Mesenchymal stem cell (in vitro differentiated cells and primary cell): ENCODE data around the gene CDH23.

Source experiments
- DNase-seq: peaks from one replicate; pipeline ENCODE4 v3.0.0-alpha.2; 2013
- H2AFZ ChIP-seq: one replicate; pipeline ENCODE4 v1.6.1; 2013; ENCODE audit warnings: low read depth, mild to moderate bottlenecking, control low read depth, inconsistent platforms, low read length, moderate library complexity
- H2AK5ac ChIP-seq: 2 replicates; pipeline ENCODE4 v1.6.1; 2013; ENCODE audit warnings: low read length, moderate library complexity, mild to moderate bottlenecking, inconsistent platforms; ENCODE audit not compliant: severe bottlenecking
- H2BK120ac ChIP-seq: one replicate; pipeline ENCODE4 v1.6.1; 2013; ENCODE audit warnings: low read depth, mild to moderate bottlenecking, inconsistent platforms, low read length, moderate library complexity
- H2BK12ac ChIP-seq, 2 experiments: one replicate each; pipeline ENCODE4 v1.6.1; 2013; ENCODE audit warnings: inconsistent platforms in 2 of 2, low read length in 2 of 2, mild to moderate bottlenecking in 2 of 2, moderate library complexity in 2 of 2, control low read depth in 1 of 2
- H2BK15ac ChIP-seq: one replicate; pipeline ENCODE4 v1.6.1; 2013; ENCODE audit warnings: mild to moderate bottlenecking, low read depth, inconsistent platforms; ENCODE audit not compliant: poor library complexity, severe bottlenecking
- H2BK5ac ChIP-seq: 2 replicates; pipeline ENCODE4 v1.6.1; 2013; ENCODE audit warnings: low read depth, mild to moderate bottlenecking, low read length, control low read depth, inconsistent platforms; ENCODE audit not compliant: poor library complexity, severe bottlenecking
- H3K14ac ChIP-seq, 2 experiments: one replicate each; pipeline ENCODE4 v1.6.1; 2013; ENCODE audit warnings: inconsistent platforms in 2 of 2, low read length in 2 of 2, control low read depth in 1 of 2, mild to moderate bottlenecking in 1 of 2, moderate library complexity in 1 of 2
- H3K18ac ChIP-seq, 2 experiments: one replicate each; pipeline ENCODE4 v1.6.1; 2013; ENCODE audit warnings: inconsistent platforms in 2 of 2, low read length in 2 of 2, control low read depth in 1 of 2, low read depth in 1 of 2, mild to moderate bottlenecking in 1 of 2
- H3K23ac ChIP-seq, 2 experiments: one replicate each; pipeline ENCODE4 v1.6.1; 2013; ENCODE audit warnings: inconsistent platforms in 2 of 2, low read length in 2 of 2, mild to moderate bottlenecking in 2 of 2, moderate library complexity in 2 of 2, control low read depth in 1 of 2
- H3K27ac ChIP-seq: 2 replicates; pipeline ENCODE4 v1.5.1; 2013; ENCODE audit warnings: mild to moderate bottlenecking, moderate library complexity, low read length, control low read depth, inconsistent platforms; ENCODE audit not compliant: poor library complexity, severe bottlenecking
- H3K27me3 ChIP-seq, 2 experiments: 2 replicates each; pipeline versions ENCODE4 v1.6.1 to v1.7.0; 2013; ENCODE audit warnings: low read length in 2 of 2, mild to moderate bottlenecking in 2 of 2, moderate library complexity in 2 of 2, control low read depth in 1 of 2, inconsistent platforms in 1 of 2; ENCODE audit not compliant: control insufficient read depth in 1 of 2, insufficient read depth in 1 of 2
- H3K36me3 ChIP-seq, 2 experiments: 2 replicates each; pipeline versions ENCODE4 v1.6.1 to v1.7.0; 2013; ENCODE audit warnings: low read length in 2 of 2, control low read depth in 1 of 2, inconsistent platforms in 1 of 2, low read depth in 1 of 2, mild to moderate bottlenecking in 1 of 2; ENCODE audit not compliant: insufficient read depth in 2 of 2, control insufficient read depth in 1 of 2
- H3K4ac ChIP-seq, 2 experiments: one replicate each; pipeline ENCODE4 v1.6.1; 2013; ENCODE audit warnings: inconsistent platforms in 2 of 2, low read length in 2 of 2, mild to moderate bottlenecking in 2 of 2, moderate library complexity in 2 of 2, control low read depth in 1 of 2, low read depth in 1 of 2
- H3K4me1 ChIP-seq: 2 replicates; pipeline ENCODE4 v1.6.1; 2013; ENCODE audit warnings: low read depth, low read length, control low read depth; ENCODE audit not compliant: control insufficient read depth, insufficient read depth
- H3K4me2 ChIP-seq: 2 replicates; pipeline ENCODE4 v1.6.1; 2013; ENCODE audit warnings: low read length, mild to moderate bottlenecking, inconsistent platforms; ENCODE audit not compliant: poor library complexity, severe bottlenecking
- H3K4me3 ChIP-seq, 2 experiments: 2 replicates each; pipeline versions ENCODE4 v1.5.1 to v1.7.0; 2013; ENCODE audit warnings: low read length in 2 of 2, mild to moderate bottlenecking in 2 of 2, control low read depth in 1 of 2, low read depth in 1 of 2; ENCODE audit not compliant: insufficient read depth in 1 of 2
- H3K79me1 ChIP-seq: replicated peaks from 2 replicates; pipeline ENCODE4 v1.6.1; 2013; ENCODE audit warnings: mild to moderate bottlenecking, control low read depth, low read length, inconsistent platforms; ENCODE audit not compliant: poor library complexity, severe bottlenecking
- H3K9ac ChIP-seq: 2 replicates; pipeline ENCODE4 v1.7.0; 2013; ENCODE audit warnings: mild to moderate bottlenecking, low read length, moderate library complexity
- H3K9me3 ChIP-seq: 2 replicates; pipeline ENCODE4 v1.7.0; 2013; ENCODE audit warnings: mild to moderate bottlenecking, low read length; ENCODE audit not compliant: control insufficient read depth
- H4K8ac ChIP-seq: one replicate; pipeline ENCODE4 v1.6.1; 2013; ENCODE audit warnings: inconsistent platforms, mild to moderate bottlenecking, low read length, moderate library complexity
- H4K91ac ChIP-seq: one replicate; pipeline ENCODE4 v1.6.1; 2013; ENCODE audit warnings: mild to moderate bottlenecking, low read length, inconsistent platforms
- WGBS: methylation state at CpG from one replicate; pipeline ENCODE4 v1.1.7; 2013; ENCODE audit warnings: mixed read lengths; 5-methylcytosine and 5-hydroxymethylcytosine counted together

The CDH23 gene

DNA sequence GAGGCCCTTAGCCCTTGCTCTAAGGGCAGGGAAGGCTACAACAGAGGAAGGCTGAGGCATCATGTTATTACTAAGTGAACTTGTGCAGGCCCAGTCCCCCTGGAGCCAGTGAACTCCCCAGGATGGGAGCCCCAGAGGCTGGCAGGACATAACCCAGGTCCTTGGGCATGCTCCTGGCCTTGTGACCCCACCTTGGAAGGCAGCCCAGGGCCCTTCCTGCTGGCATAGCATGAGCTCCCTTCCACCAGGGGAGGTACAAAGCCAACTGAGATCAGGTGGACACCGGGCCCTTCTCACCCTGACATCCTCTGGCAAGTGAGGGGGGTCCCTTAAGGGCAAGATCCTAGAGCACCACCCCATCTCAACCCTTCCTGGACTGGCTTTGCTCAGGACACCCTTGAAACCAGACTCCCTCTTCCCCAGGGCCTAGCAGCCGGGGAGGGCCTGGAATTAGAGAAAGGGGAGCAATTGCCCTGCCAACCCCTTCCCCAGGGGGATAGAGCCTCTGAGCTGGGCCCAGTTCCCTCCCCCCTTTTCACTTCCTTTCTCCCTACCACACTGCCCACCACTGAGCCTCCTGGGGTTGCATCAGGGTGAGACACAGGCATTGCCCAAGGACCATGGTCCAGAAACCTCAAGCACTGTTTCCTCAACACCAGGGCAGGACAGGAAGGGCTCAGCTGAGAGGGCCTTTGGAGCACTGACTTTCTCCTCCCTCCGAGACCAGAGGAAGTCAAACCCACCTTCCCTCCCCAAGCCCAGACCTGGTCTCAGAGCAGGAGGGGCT is 378.4 kb downstream of the CDH23 start:
- no peak overlapping the region for H3K23ac ChIP-seq

DNA sequence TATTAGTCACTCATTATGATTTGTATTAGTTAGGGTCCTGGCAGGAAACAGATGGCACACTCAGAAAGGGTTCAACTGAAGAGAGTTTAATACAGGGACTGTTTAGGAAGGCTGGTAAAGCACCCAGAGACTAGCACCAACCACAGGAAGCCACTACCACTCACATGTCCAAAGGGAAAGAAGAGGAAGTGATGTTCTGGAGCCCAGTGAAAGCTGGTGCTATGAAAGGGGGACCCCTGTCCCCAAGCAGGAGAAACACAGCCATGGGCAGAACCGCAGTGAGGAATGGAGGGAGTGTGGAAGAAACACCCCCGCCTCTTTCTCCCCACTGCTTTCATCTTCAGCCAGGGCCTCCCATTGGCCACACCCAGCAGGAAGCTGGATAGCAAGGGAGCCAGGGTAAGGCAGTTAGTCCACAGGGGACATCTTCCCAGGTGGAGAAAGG is 379.8 kb downstream of the CDH23 start:
- Histone ChIP-seq H3K79me1 (no peaks in the 10 kb centered on the region), H3K23ac (no peak overlapping the region), H2BK5ac (no peak overlapping the region), H3K4me1 (peaks cover 19% of the 10 kb centered on the region), H2BK15ac (no peak overlapping the region), H3K4me3 (no peak overlapping the region), H3K14ac (no peak overlapping the region), H2BK120ac (no peak overlapping the region), H4K8ac (no peak overlapping the region), H2BK12ac (no peak overlapping the region), H3K9ac (no peak overlapping the region), H3K4me2 (no peak overlapping the region), H3K4ac (no peak overlapping the region), H3K27me3 (peaks cover 7 to 50% of the 10 kb centered on the region in 2 experiments), H3K27ac (no peak overlapping the region), H2AFZ (no peak overlapping the region), H2AK5ac (no peak overlapping the region), H4K91ac (no peak overlapping the region), H3K9me3 (no peaks in the 10 kb centered on the region), H3K36me3 (no peaks in the 10 kb centered on the region), H3K18ac (no peak overlapping the region)
- DNase-seq, result no peak
- WGBS, result no CpG with 5 or more reads among the region's 2 CpGs

More for the DNA sequence above, 378.4 kb downstream of the CDH23 start:
- Histone ChIP-seq H3K9ac (no peak overlapping the region), H3K4ac (no peak overlapping the region), H2BK12ac (no peak overlapping the region), H2AK5ac (no peak overlapping the region), H3K4me2 (no peak overlapping the region), H3K14ac (no peak overlapping the region), H3K27me3 (peaks cover 0 to 36% of the 10 kb centered on the region in 2 experiments), H3K27ac (no peak overlapping the region), H2BK5ac (no peak overlapping the region), H4K91ac (no peak overlapping the region), H3K4me3 (no peak overlapping the region), H3K4me1 (peaks cover 19% of the 10 kb centered on the region), H2AFZ (no peak overlapping the region), H3K36me3 (no peaks in the 10 kb centered on the region), H2BK15ac (peak overlapping the region; percentile 64), H3K79me1 (no peaks in the 10 kb centered on the region), H3K18ac (no peak overlapping the region), H4K8ac (no peak overlapping the region), H3K9me3 (no peaks in the 10 kb centered on the region), H2BK120ac (no peak overlapping the region)
- 94% methylated on average over 3 of the region's 3 CpGs for WGBS
- no peak for DNase-seq

DNA sequence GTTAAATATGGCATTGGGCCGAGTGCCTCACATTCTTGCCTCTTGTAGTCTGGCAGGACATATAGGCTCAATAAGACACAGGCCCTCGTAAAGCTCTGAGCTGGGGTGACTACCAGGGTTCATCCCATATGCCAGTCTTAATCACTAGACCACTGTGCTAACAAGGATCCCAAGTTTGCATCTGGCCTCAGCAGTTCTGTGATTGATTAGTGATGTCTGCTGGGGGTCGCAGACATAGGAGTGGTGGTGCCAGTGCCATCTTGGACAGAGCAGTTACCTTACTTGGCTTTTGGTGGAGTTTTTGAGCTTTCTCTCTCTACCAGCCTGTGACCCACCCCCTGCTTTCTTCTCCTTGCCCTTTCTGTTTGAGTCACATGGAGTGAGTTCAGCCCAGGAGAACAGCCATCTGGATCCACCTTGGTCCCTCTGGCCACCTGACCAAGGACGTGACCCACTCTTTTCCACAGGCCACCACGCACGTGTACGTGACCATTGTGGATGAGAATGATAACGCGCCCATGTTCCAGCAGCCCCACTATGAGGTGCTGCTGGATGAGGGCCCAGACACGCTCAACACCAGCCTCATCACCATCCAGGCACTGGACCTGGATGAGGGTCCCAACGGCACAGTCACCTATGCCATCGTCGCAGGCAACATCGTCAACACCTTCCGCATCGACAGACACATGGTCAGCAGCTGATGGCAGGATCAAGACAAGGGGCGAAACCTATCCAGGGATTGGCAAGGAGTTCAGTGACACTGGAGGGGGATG is 380.7 kb downstream of the CDH23 start:
- no peak overlapping the region for H2BK12ac ChIP-seq

More for the DNA sequence above, 380.7 kb downstream of the CDH23 start:
- no peak for DNase-seq
- no peaks in the 10 kb centered on the region for H3K36me3 ChIP-seq
- H3K18ac ChIP-seq, result no peak overlapping the region
- no peak overlapping the region for H3K4ac ChIP-seq
- no peak overlapping the region for H2BK15ac ChIP-seq
- no peak overlapping the region for H3K23ac ChIP-seq
- peaks cover 12 to 59% of the 10 kb centered on the region in 2 experiments for H3K27me3 ChIP-seq
- no peak overlapping the region for H3K4me2 ChIP-seq
- H3K27ac ChIP-seq, result no peak overlapping the region
- H2BK120ac ChIP-seq, result no peak overlapping the region
- H3K79me1 ChIP-seq, result no peaks in the 10 kb centered on the region
- no peak overlapping the region for H4K8ac ChIP-seq
- no peak overlapping the region for H3K14ac ChIP-seq
- no peak overlapping the region for H2BK5ac ChIP-seq
- H3K4me1 ChIP-seq, result peaks cover 16% of the 10 kb centered on the region
- H3K9me3 ChIP-seq, result no peaks in the 10 kb centered on the region
- WGBS, result 91% methylated on average over 17 of the region's 17 CpGs
- H4K91ac ChIP-seq, result no peak overlapping the region
- no peak overlapping the region for H2AFZ ChIP-seq
- H3K4me3 ChIP-seq, result no peak overlapping the region
- no peak overlapping the region for H2AK5ac ChIP-seq
- no peak overlapping the region for H3K9ac ChIP-seq
